PC-3 (cell line): Measurements from ENCODE around the gene RAB7B.

Experiments
- CTCF ChIP-seq: fragments of 300-600 bp; sonication (generic); conservative IDR thresholded peaks from 2 replicates; pipeline ENCODE4 v1.5.1; 2017; ENCODE audit warnings: antibody characterized with exemption, low read depth, mild to moderate bottlenecking, low read length
- EZH2 ChIP-seq: fragments of 300-600 bp; sonication (generic); IDR thresholded peaks from one replicate; pipeline ENCODE4 v1.6.1; 2017; ENCODE audit warnings: antibody characterized with exemption, mild to moderate bottlenecking, low read length; ENCODE audit not compliant: unreplicated experiment

GRCh38 chr1:206037581-206037980 lies 34.4 kb upstream of the RAB7B start:
- TF ChIP-seq CTCF (no peak), EZH2 (no peak)
